Uterus (tissue), 2 donors: Measurements from ENCODE around the gene APOL1.

Experiments
- CTCF ChIP-seq, 4 experiments: fragments of 200-600 bp in 2 of 4; fragments of 450-650 bp in 2 of 4; sonication (generic) in 2 of 4; IDR thresholded peaks; one replicate each; pipeline ENCODE4 v1.5.1; 2016 to 2019; ENCODE audit warnings: antibody characterized with exemption in 4 of 4, mild to moderate bottlenecking in 2 of 4, moderate library complexity in 1 of 4
- POLR2A ChIP-seq, 2 donors: fragments of 450-650 bp; IDR thresholded peaks; one replicate each; pipeline ENCODE4 v1.6.1; 2016; ENCODE audit warnings: antibody characterized with exemption in 2 of 2, mild to moderate bottlenecking in 1 of 2, moderate library complexity in 1 of 2

- TF ChIP-seq CTCF (IDR thresholded peaks at IDR 0.05) (no peak), POLR2A (IDR thresholded peaks at IDR 0.05) (no peak)
These were observed 49.6 kb downstream of the APOL1 start for GRCh38 chr22:36302439-36303114.
